ENCODE results near the gene ANAPC4. TPM values are rescaled to one million over a fixed set of nuclear protein-coding genes. Genes with fewer than 3 reads are reported as not detected.

Gene ANAPC4
- polyA plus RNA-seq, 1 donor from 2014 or later, result 78.1 TPM

- H3K27me3 ChIP-seq (ENCODE audit: insufficient read depth, low read depth, low read length), result no peaks in the 10 kb centered on the region
- H3K27ac ChIP-seq (ENCODE audit: low read length), result no peak overlapping the region
- no peak overlapping the region for H3K9ac ChIP-seq (ENCODE audit: low read length)
- no peak overlapping the region for H3K4me3 ChIP-seq (ENCODE audit: low read length)
- H3K9me2 ChIP-seq (ENCODE audit: insufficient read depth, low read length), result no peaks in the 10 kb centered on the region
- no peak overlapping the region for H3K4me2 ChIP-seq (ENCODE audit: low read length)
- H3K79me2 ChIP-seq (replicated peaks; ENCODE audit: insufficient read depth, low read length), result no peaks in the 10 kb centered on the region
- H2AFZ ChIP-seq (ENCODE audit: low read depth, low read length), result no peak overlapping the region
- no peaks in the 10 kb centered on the region for H4K20me1 ChIP-seq (ENCODE audit: insufficient read depth)
- no peaks in the 10 kb centered on the region for H3K36me3 ChIP-seq (ENCODE audit: insufficient read depth, low read length)
- no peaks in the 10 kb centered on the region for H3K9me3 ChIP-seq (ENCODE audit: low read length)
- TF ChIP-seq EZH2 (IDR thresholded peaks at IDR 0.05; ENCODE audit: borderline replicate concordance, insufficient read depth, low read length, poor library complexity, severe bottlenecking), result no peak
- TF ChIP-seq EP300 (conservative IDR thresholded peaks at IDR 0.05; ENCODE audit: poor library complexity, severe bottlenecking), result no peak
- H3F3A ChIP-seq (ENCODE audit: insufficient read depth, low read length, poor library complexity, severe bottlenecking), result no peaks in the 10 kb centered on the region
Observed at GRCh38 chr4:25417014-25417413, 40.0 kb downstream of the ANAPC4 start.

GRCh38 chr4:25420931-25421330 lies 43.9 kb downstream of the ANAPC4 start:
- Histone ChIP-seq H3K79me2 (replicated peaks; ENCODE audit: insufficient read depth, low read length) (no peaks in the 10 kb centered on the region), H3F3A (ENCODE audit: insufficient read depth, low read length, poor library complexity, severe bottlenecking) (no peaks in the 10 kb centered on the region), H3K27ac (ENCODE audit: low read length) (no peak overlapping the region), H2AFZ (ENCODE audit: low read depth, low read length) (no peak overlapping the region), H3K9me2 (ENCODE audit: insufficient read depth, low read length) (no peaks in the 10 kb centered on the region), H4K20me1 (ENCODE audit: insufficient read depth) (no peaks in the 10 kb centered on the region), H3K4me2 (ENCODE audit: low read length) (no peak overlapping the region), H3K27me3 (ENCODE audit: insufficient read depth, low read depth, low read length) (no peaks in the 10 kb centered on the region), H3K9ac (ENCODE audit: low read length) (no peak overlapping the region), H3K4me3 (ENCODE audit: low read length) (no peak overlapping the region), H3K36me3 (ENCODE audit: insufficient read depth, low read length) (no peaks in the 10 kb centered on the region), H3K9me3 (ENCODE audit: low read length) (no peaks in the 10 kb centered on the region)
- TF ChIP-seq RAD21 (conservative IDR thresholded peaks at IDR 0.05) (no peak), MXI1 (conservative IDR thresholded peaks at IDR 0.05; ENCODE audit: poor library complexity, severe bottlenecking) (no peak), EP300 (conservative IDR thresholded peaks at IDR 0.05; ENCODE audit: poor library complexity, severe bottlenecking) (no peak), CTCF (IDR thresholded peaks at IDR 0.05; ENCODE audit: poor library complexity, severe bottlenecking) (no peak), POLR2AphosphoS5 (IDR thresholded peaks at IDR 0.05) (no peak), EZH2 (IDR thresholded peaks at IDR 0.05; ENCODE audit: borderline replicate concordance, insufficient read depth, low read length, poor library complexity, severe bottlenecking) (no peak), SMC3 (conservative IDR thresholded peaks at IDR 0.05; ENCODE audit: poor library complexity) (no peak), TAF1 (IDR thresholded peaks at IDR 0.05; ENCODE audit: low read depth) (no peak)
- TF ChIP-seq, protein P1, sequence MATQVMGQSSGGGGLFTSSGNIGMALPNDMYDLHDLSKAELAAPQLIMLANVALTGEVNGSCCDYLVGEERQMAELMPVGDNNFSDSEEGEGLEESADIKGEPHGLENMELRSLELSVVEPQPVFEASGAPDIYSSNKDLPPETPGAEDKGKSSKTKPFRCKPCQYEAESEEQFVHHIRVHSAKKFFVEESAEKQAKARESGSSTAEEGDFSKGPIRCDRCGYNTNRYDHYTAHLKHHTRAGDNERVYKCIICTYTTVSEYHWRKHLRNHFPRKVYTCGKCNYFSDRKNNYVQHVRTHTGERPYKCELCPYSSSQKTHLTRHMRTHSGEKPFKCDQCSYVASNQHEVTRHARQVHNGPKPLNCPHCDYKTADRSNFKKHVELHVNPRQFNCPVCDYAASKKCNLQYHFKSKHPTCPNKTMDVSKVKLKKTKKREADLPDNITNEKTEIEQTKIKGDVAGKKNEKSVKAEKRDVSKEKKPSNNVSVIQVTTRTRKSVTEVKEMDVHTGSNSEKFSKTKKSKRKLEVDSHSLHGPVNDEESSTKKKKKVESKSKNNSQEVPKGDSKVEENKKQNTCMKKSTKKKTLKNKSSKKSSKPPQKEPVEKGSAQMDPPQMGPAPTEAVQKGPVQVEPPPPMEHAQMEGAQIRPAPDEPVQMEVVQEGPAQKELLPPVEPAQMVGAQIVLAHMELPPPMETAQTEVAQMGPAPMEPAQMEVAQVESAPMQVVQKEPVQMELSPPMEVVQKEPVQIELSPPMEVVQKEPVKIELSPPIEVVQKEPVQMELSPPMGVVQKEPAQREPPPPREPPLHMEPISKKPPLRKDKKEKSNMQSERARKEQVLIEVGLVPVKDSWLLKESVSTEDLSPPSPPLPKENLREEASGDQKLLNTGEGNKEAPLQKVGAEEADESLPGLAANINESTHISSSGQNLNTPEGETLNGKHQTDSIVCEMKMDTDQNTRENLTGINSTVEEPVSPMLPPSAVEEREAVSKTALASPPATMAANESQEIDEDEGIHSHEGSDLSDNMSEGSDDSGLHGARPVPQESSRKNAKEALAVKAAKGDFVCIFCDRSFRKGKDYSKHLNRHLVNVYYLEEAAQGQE (IDR thresholded peaks at IDR 0.05; ENCODE audit: borderline replicate concordance), result no peak

All from neural cell (in vitro differentiated cells).